Muscle of leg (tissue), 16 donors: Measurements from ENCODE around the gene BRD9. TPM values are rescaled to one million over a fixed set of nuclear protein-coding genes. Genes with fewer than 3 reads are reported as not detected.
A peak's percentile ranks its signal among the peaks of the same experiment; 100 is the strongest.
"Not testable (repeated sequence)": the region's sequence is repeated elsewhere in the genome, so short reads cannot be mapped to it uniquely, and the experiment has no call there.

Experiments
- DNase-seq: peaks from one replicate; pipeline ENCODE4 v3.0.0; 2013
- H3K27ac ChIP-seq: one replicate; pipeline ENCODE4 v1.5.1; 2013; ENCODE audit warnings: mild to moderate bottlenecking, low read length, control low read depth
- H3K27me3 ChIP-seq: one replicate; pipeline ENCODE4 v1.6.1; 2013; ENCODE audit warnings: low read length; ENCODE audit not compliant: control insufficient read depth, insufficient read depth
- H3K36me3 ChIP-seq: one replicate; pipeline ENCODE4 v1.6.1; 2013; ENCODE audit warnings: low read length; ENCODE audit not compliant: control insufficient read depth, insufficient read depth
- H3K4me1 ChIP-seq: one replicate; pipeline ENCODE4 v1.6.1; 2013; ENCODE audit warnings: low read length; ENCODE audit not compliant: control insufficient read depth, insufficient read depth
- H3K4me3 ChIP-seq: one replicate; pipeline ENCODE4 v1.5.1; 2013; ENCODE audit warnings: low read length, control low read depth
- H3K9me3 ChIP-seq: replicated peaks from 2 replicates; pipeline ENCODE4 v1.6.1; 2013; ENCODE audit warnings: low read depth, low read length; ENCODE audit not compliant: control insufficient read depth
- WGBS: methylation state at CpG from one replicate; pipeline ENCODE4 v1.1.5; 2013; ENCODE audit warnings: missing lambda C conversion rate; ENCODE audit not compliant: insufficient coverage; 5-methylcytosine and 5-hydroxymethylcytosine counted together
- long read RNA-seq, 11 donors: transcript quantifications; one replicate each; lab custom pipeline, GENCODE V29; 2026
- polyA plus RNA-seq, 8 donors: library from polyadenylated mRNA; unstranded; fragments of 120-200 nt; gene quantifications; one replicate each; pipeline versions ENCODE4 v1.2.1 to v1.2.3, GENCODE V29; 2013; ENCODE audit warnings: inconsistent platforms in 1 of 8, low replicate concordance in 1 of 8; ENCODE audit not compliant: insufficient read length in 8 of 8, insufficient read depth in 1 of 8
- total RNA-seq: library from RNA; stranded (reverse); fragments of 120-200 nt; gene quantifications from one replicate; pipeline ENCODE4 v1.2.4, GENCODE V29; 2013

BRD9 gene
- total RNA-seq (29.7 TPM), polyA plus RNA-seq (10 to 100 TPM; 26.4 to 33.5 (median 30.5) TPM)
- long read RNA-seq, donor 1, result 0 reads
- long read RNA-seq, donor 2, result 0 reads
- long read RNA-seq, donor 3, partial matches to known transcripts, result 0 of 3 reads
- long read RNA-seq, donor 3, other reads (novel, unspliced or antisense), result 0 of 3 reads
- long read RNA-seq, donor 4, partial matches to known transcripts, result 15 of 15 reads
- long read RNA-seq, donor 4, other reads (novel, unspliced or antisense), result 0 of 15 reads
- long read RNA-seq, donor 5, partial matches to known transcripts, result 15 of 19 reads
- long read RNA-seq, donor 5, other reads (novel, unspliced or antisense), result 0 of 19 reads
- long read RNA-seq, donor 6, transcript BRD9-202 (16 exons, 2,156 nt), result major isoform, 5 of 17 reads
- long read RNA-seq, donor 6, partial matches to known transcripts, result 11 of 17 reads
- long read RNA-seq, donor 6, other reads (novel, unspliced or antisense), result 0 of 17 reads
- long read RNA-seq, donor 7, partial matches to known transcripts, result 11 of 11 reads
- long read RNA-seq, donor 7, other reads (novel, unspliced or antisense), result 0 of 11 reads
- long read RNA-seq, donor 8, partial matches to known transcripts, result 9 of 10 reads
- long read RNA-seq, donor 8, other reads (novel, unspliced or antisense), result 0 of 10 reads
- long read RNA-seq, donor 9, result 0 reads
- long read RNA-seq, donor 10, partial matches to known transcripts, result 8 of 9 reads
- long read RNA-seq, donor 10, other reads (novel, unspliced or antisense), result 0 of 9 reads
- long read RNA-seq, donor 11, partial matches to known transcripts, result 0 of 3 reads
- long read RNA-seq, donor 11, other reads (novel, unspliced or antisense), result 0 of 3 reads

GRCh38 chr5:892394-893136 is at the start of gene BRD9, which contains the start of gene TRIP13:
Gene BRD9 (minus strand): TSS chr5:892801. CDS start chr5:892657, 144 bp downstream.
Gene TRIP13 (plus strand): TSS chr5:892884. CDS start chr5:892999, 115 bp downstream.
- Histone ChIP-seq H3K4me1 (peaks cover 21% of the 10 kb centered on the region), H3K4me3 (peak within 1 kb of the TSS; percentile 90), H3K36me3 (peaks cover 41% of the 10 kb centered on the region), H3K27ac (peak within 1 kb of the TSS; percentile 82), H3K9me3 (no peaks in the 10 kb centered on the region), H3K27me3 (no peaks in the 10 kb centered on the region)
- DNase-seq, result peak; percentile 92
- under 1% methylated on average over 91 of the region's 91 CpGs for WGBS

GRCh38 chr5:940741-941140 is 48.1 kb upstream of the BRD9 start:
- WGBS, result no CpG with 5 or more reads among the region's 2 CpGs
- peaks cover 14% of the 10 kb centered on the region for H3K27me3 ChIP-seq

DNA sequence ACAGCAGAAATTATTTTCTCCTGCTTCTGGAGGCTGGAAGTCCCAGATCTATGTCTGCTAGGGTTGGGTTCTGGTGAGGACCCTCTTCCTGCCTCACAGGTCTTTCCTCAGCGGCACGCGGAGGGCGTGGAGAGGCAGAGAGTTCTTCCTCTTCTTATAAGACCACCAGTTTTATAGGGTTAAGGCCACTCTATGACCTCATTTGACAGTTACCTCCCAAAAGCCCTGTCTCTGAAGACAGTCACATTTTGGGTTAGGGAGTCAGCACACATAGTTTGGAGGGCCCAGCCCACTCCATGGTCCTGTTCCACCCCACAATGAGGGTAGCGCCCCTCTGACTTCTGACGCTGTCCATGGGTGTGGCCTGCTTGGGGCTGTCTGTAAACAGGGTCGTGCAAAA is 46.8 kb upstream of the BRD9 start:
- Histone ChIP-seq H3K27ac (no peak overlapping the region), H3K4me1 (peaks cover 12% of the 10 kb centered on the region), H3K36me3 (no peaks in the 10 kb centered on the region), H3K9me3 (no peaks in the 10 kb centered on the region), H3K27me3 (peaks cover 5% of the 10 kb centered on the region), H3K4me3 (no peak overlapping the region)
- DNase-seq, result no peak
- 83% methylated on average over 2 of the region's 7 CpGs for WGBS

More at GRCh38 chr5:940741-941140, 48.1 kb upstream of the BRD9 start:
- not testable (repeated sequence) for H3K27ac ChIP-seq, DNase-seq, H3K9me3 ChIP-seq, H3K4me3 ChIP-seq, H3K36me3 ChIP-seq
- H3K4me1 ChIP-seq, result peaks cover 16% of the 10 kb centered on the region

DNA sequence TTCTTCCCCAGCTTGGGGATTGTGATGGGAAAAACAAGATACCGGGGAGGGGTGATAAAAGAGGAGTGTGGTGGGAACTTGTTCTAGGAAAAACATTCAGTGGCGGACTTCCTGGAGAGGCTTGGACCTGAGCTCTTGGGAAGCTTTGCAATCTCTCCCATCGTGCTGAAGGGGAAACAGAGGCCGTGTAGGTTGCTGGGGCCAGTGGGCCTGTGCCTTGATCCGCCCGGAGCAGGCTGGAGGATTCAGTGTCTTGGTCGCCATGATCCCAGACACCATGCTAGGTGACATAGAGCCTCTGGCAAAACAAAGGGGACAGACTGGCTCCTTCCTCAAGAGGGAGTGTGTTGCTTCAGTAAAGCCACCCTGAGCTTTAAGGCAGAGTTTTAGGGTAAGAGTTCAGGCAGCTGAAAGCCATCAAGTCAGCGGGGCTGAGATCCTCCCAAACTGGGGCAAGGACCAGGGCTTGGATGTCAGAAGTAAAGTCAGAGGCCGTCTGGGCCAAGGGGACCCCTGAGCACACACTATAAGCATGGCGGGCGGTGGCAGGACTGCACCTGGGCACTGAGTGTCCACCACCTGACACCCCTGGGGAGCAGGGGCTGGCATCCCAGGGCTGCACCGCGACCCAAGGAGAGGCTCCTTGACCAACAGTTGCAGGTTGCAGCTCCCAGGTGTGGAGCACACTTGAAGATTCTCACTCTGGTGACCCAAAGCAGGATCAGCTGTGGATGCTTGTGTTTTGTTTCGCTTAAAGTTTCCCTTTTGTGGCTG is 44.7 kb upstream of the BRD9 start:
- peaks cover under 1% of the 10 kb centered on the region for H3K27me3 ChIP-seq
- DNase-seq, result no peak
- H3K36me3 ChIP-seq, result no peaks in the 10 kb centered on the region
- H3K4me3 ChIP-seq, result no peak overlapping the region
- no peak overlapping the region for H3K27ac ChIP-seq
- 85% methylated on average over 14 of the region's 14 CpGs for WGBS
- no peaks in the 10 kb centered on the region for H3K9me3 ChIP-seq
- no peaks in the 10 kb centered on the region for H3K4me1 ChIP-seq

DNA sequence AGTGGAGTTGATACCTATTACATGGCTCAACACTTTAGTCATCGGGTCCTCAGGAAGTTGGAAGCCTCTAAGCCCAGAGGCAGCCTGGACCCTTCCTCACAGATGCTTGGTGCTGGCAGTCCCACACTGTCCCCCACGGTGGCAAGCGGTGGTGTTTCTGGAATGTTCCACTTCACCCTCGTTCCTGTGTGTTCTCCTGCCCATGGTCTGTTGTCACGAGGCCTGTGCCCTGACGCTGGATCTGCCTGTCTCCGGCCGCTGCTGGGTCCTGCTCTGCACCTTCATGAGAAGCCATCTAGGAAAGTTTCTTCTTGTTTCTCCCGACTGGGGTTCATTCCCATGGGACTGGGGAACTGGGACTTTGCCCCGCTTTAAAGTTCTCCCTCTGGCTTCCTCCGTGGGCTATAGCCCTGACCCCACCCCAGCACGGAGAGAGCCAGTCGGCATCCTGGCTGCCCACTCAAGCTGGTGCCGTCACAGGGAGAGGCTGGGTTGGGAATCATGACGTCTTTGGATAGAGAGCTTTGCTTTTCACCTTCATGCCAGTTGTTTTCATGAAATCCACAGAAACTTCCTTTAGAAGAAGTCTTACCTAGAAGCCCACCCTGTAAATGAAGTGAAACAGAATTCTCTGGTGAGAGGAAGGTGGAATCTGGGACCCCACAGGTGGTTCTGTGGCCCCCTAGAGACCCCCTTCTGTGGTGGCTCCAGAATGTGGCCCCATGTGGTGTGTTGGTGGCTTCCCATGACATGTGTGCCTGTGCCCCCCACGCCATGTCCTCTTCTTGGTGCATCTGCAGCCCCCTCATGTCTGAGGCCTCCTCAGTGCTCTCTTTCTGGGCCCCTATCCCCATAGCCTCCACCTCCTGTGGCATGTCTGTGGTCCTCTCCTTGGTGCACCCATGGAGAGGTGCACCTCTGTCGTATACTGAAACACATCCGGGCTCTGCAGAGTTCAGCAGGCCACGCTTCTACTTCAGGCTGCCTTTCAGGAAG is 43.8 kb upstream of the BRD9 start:
- DNase-seq, result no peak
- no peak overlapping the region for H3K4me3 ChIP-seq
- no peaks in the 10 kb centered on the region for H3K36me3 ChIP-seq
- H3K9me3 ChIP-seq, result no peaks in the 10 kb centered on the region
- H3K4me1 ChIP-seq, result no peaks in the 10 kb centered on the region
- WGBS, result 87% methylated on average over 13 of the region's 19 CpGs
- H3K27me3 ChIP-seq, result peaks cover 7% of the 10 kb centered on the region
- H3K27ac ChIP-seq, result no peak overlapping the region

- H3K27ac ChIP-seq, result no peak overlapping the region
- no peaks in the 10 kb centered on the region for H3K4me1 ChIP-seq
- DNase-seq, result no peak
- no peak overlapping the region for H3K4me3 ChIP-seq
- WGBS, result 75% methylated on average over 2 of the region's 5 CpGs
- H3K36me3 ChIP-seq, result no peaks in the 10 kb centered on the region
- H3K27me3 ChIP-seq, result peaks cover 7% of the 10 kb centered on the region
- H3K9me3 ChIP-seq, result no peaks in the 10 kb centered on the region
Observed at GRCh38 chr5:935510-936084, 43.0 kb upstream of the BRD9 start.

GRCh38 chr5:934381-934967 is 41.9 kb upstream of the BRD9 start:
- not testable (repeated sequence) for H3K27me3 ChIP-seq, DNase-seq
- 64% methylated on average over 2 of the region's 3 CpGs for WGBS

GRCh38 chr5:933951-934350 is 41.4 kb upstream of the BRD9 start:
- H3K4me1 ChIP-seq, DNase-seq, H3K36me3 ChIP-seq, H3K27me3 ChIP-seq, H3K4me3 ChIP-seq, H3K9me3 ChIP-seq, H3K27ac ChIP-seq: not testable (repeated sequence)

More at GRCh38 chr5:934381-934967, 41.9 kb upstream of the BRD9 start:
- H3K4me1 ChIP-seq, H3K9me3 ChIP-seq, H3K4me3 ChIP-seq, H3K27ac ChIP-seq, H3K36me3 ChIP-seq: not testable (repeated sequence)
